HG03108 (cell line): ENCODE measurements around the gene STAC3.

ENCODE experiments used
- ATAC-seq: cut with Tn5 transposase; IDR thresholded peaks from one replicate; pipeline ENCODE4 v1.9.1; 2021; ENCODE audit warnings: moderate library complexity; ENCODE audit not compliant: unreplicated experiment

STAC3 gene

GRCh38 chr12:57223191-57224165 is 27.5 kb downstream of the STAC3 start:
- no peak for ATAC-seq

- ATAC-seq: no peak
These were observed 28.4 kb downstream of the STAC3 start for GRCh38 chr12:57222286-57223190.

- ATAC-seq: no peak
These were observed 29.6 kb downstream of the STAC3 start for GRCh38 chr12:57221169-57221917.

GRCh38 chr12:57220770-57221168 is 30.2 kb downstream of the STAC3 start:
- no peak for ATAC-seq

- no peak for ATAC-seq
These were observed 30.8 kb downstream of the STAC3 start for GRCh38 chr12:57219993-57220754.

GRCh38 chr12:57219205-57219992 is 31.6 kb downstream of the STAC3 start:
- ATAC-seq: no peak

GRCh38 chr12:57218030-57218853 is 32.7 kb downstream of the STAC3 start:
- ATAC-seq: no peak

- ATAC-seq: no peak
These were observed 33.8 kb downstream of the STAC3 start for GRCh38 chr12:57216921-57217879.

- ATAC-seq: no peak
These were observed 34.7 kb downstream of the STAC3 start, which contains the start of gene NXPH4 for GRCh38 chr12:57216014-57216911. NXPH4 (plus strand) TSS chr12:57216794; CDS start chr12:57216970, 176 bp downstream.

- peak; percentile 30 for ATAC-seq
These were observed 35.3 kb downstream of the STAC3 start for GRCh38 chr12:57215668-57216013.

GRCh38 chr12:57215065-57215464 is 35.9 kb downstream of the STAC3 start:
- ATAC-seq: no peak

GRCh38 chr12:57214398-57214781 is 36.6 kb downstream of the STAC3 start:
- no peak for ATAC-seq

- ATAC-seq: no peak
These were observed 37.1 kb downstream of the STAC3 start for GRCh38 chr12:57213763-57214397.

- peak; percentile 34 for ATAC-seq
These were observed 37.8 kb downstream of the STAC3 start for GRCh38 chr12:57213058-57213715.

GRCh38 chr12:57212701-57213057 is 38.3 kb downstream of the STAC3 start:
- ATAC-seq: no peak
